Right lobe of liver (tissue), 4 donors: Measurements from ENCODE around the gene GLTP.

ENCODE experiments used
- POLR2A ChIP-seq: fragments of 450-650 bp; IDR thresholded peaks from one replicate; pipeline ENCODE4 v1.6.1; 2017; ENCODE audit warnings: antibody characterized with exemption, mild to moderate bottlenecking
- TF ChIP-seq, protein P1 (sequence below), 4 donors: fragments of 200-600 bp in 3 of 4; fragments of 450-650 bp in 1 of 4; IDR thresholded peaks; one replicate each; pipeline versions ENCODE4 v1.5.1 to v1.8.0; 2016 to 2022; ENCODE audit warnings: antibody characterized with exemption in 4 of 4, mild to moderate bottlenecking in 2 of 4
- donor health status: DM: no; HTN: no; CAD: no.
- donor health status: DM: no; HTN: no; CAD: no.
- donor health status: DM: no; HTN: yes; CAD: no.

DNA sequence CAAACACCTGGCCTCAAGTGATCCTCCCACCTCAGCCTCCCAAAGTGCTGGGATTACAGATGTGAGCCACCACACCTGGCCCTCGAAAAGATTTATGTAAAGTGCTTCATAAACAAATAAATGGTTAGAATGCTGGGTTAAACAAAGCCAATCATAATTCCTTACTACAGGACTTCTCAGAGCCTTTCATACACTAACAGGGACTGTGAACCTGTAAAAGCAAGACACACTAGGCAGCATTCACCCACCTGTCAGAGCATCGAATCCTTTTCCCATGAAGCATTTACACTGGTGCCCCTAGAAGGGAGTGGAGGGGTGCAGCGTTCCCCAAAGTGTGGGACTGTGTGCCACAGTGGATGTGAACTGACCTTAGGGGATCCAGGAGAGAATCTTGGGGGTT, 76.7 kb downstream of the GLTP start:
- TF ChIP-seq, protein P1, sequence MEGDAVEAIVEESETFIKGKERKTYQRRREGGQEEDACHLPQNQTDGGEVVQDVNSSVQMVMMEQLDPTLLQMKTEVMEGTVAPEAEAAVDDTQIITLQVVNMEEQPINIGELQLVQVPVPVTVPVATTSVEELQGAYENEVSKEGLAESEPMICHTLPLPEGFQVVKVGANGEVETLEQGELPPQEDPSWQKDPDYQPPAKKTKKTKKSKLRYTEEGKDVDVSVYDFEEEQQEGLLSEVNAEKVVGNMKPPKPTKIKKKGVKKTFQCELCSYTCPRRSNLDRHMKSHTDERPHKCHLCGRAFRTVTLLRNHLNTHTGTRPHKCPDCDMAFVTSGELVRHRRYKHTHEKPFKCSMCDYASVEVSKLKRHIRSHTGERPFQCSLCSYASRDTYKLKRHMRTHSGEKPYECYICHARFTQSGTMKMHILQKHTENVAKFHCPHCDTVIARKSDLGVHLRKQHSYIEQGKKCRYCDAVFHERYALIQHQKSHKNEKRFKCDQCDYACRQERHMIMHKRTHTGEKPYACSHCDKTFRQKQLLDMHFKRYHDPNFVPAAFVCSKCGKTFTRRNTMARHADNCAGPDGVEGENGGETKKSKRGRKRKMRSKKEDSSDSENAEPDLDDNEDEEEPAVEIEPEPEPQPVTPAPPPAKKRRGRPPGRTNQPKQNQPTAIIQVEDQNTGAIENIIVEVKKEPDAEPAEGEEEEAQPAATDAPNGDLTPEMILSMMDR (IDR thresholded peaks at IDR 0.05) = no peak
- TF ChIP-seq POLR2A = no peak
